ENCODE data around the gene AQP3.

DNA sequence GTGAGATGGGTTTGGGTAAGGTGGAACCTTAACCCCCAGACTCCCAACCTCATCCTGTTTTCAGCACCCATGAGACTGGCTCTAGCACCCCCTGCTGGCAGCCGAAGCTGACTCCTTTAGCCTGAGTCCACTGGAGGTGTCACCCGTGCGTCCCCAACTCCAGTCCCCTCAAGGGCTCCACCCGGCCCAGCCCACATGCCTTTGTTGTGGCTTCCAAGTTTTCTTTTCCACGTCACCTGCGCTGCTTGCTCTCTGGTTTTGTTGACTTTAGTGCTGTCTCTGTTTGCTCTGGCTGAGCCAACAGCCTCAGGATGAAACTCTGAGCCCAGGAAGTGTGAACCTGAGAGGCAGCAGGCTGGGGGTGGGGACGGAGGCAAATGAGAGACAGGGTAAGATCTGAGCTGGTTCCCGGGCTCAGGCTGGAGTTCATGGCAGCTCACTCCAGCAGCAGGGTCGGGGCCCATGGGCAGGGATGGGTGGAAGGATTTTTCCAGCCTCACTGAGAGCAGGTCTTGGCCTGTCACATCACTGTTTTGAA lies 31.8 kb downstream of the AQP3 start:
- TF ChIP-seq, protein P1, sequence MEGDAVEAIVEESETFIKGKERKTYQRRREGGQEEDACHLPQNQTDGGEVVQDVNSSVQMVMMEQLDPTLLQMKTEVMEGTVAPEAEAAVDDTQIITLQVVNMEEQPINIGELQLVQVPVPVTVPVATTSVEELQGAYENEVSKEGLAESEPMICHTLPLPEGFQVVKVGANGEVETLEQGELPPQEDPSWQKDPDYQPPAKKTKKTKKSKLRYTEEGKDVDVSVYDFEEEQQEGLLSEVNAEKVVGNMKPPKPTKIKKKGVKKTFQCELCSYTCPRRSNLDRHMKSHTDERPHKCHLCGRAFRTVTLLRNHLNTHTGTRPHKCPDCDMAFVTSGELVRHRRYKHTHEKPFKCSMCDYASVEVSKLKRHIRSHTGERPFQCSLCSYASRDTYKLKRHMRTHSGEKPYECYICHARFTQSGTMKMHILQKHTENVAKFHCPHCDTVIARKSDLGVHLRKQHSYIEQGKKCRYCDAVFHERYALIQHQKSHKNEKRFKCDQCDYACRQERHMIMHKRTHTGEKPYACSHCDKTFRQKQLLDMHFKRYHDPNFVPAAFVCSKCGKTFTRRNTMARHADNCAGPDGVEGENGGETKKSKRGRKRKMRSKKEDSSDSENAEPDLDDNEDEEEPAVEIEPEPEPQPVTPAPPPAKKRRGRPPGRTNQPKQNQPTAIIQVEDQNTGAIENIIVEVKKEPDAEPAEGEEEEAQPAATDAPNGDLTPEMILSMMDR (IDR thresholded peaks at IDR 0.05): peak; percentile 51 to 65 (median 61)
- peak in 2 of 3 donors; percentile 53 to 55 for TF ChIP-seq POLR2AphosphoS5 (IDR thresholded peaks at IDR 0.05)
